ENCODE results near the gene ICAM4.

Gene ICAM4

GRCh38 chr19:10243606-10244005 lies 43.1 kb upstream of the ICAM4 start:
- Histone ChIP-seq H3K9me3 (replicated peaks; ENCODE audit: insufficient read depth, low read length) (no peaks in the 10 kb centered on the region), H3K79me2 (ENCODE audit: low read length) (no peaks in the 10 kb centered on the region), H3K9me2 (replicated peaks; ENCODE audit: insufficient read depth, low read length) (no peaks in the 10 kb centered on the region), H2AFZ (ENCODE audit: low read length) (no peak overlapping the region), H3K36me3 (replicated peaks; ENCODE audit: insufficient read depth, low read length) (no peaks in the 10 kb centered on the region), H3K4me2 (ENCODE audit: low read depth, low read length) (no peak overlapping the region), H3K4me3 (ENCODE audit: low read length) (no peak overlapping the region), H3K4me1 (ENCODE audit: low read length) (no peaks in the 10 kb centered on the region), H3K27ac (ENCODE audit: low read length) (no peak overlapping the region), H3K27me3 (replicated peaks; ENCODE audit: insufficient read depth, low read length) (no peaks in the 10 kb centered on the region), H4K20me1 (ENCODE audit: insufficient read depth, low read length) (no peaks in the 10 kb centered on the region), H3K9ac (ENCODE audit: low read length) (no peak overlapping the region), H3F3A (ENCODE audit: insufficient read depth, low read length) (peaks cover 1% of the 10 kb centered on the region; the same call in 1 of the 2 replicates)
- TF ChIP-seq CTCF (IDR thresholded peaks at IDR 0.05; ENCODE audit: low read length) = no peak
- no peak for TF ChIP-seq EZH2 (optimal IDR thresholded peaks at IDR 0.05; ENCODE audit: low read depth, low read length)
- TF ChIP-seq EZH2phosphoT487 (IDR thresholded peaks at IDR 0.05; ENCODE audit: low read length) = no peak
- no peak for DNase-seq

DNA sequence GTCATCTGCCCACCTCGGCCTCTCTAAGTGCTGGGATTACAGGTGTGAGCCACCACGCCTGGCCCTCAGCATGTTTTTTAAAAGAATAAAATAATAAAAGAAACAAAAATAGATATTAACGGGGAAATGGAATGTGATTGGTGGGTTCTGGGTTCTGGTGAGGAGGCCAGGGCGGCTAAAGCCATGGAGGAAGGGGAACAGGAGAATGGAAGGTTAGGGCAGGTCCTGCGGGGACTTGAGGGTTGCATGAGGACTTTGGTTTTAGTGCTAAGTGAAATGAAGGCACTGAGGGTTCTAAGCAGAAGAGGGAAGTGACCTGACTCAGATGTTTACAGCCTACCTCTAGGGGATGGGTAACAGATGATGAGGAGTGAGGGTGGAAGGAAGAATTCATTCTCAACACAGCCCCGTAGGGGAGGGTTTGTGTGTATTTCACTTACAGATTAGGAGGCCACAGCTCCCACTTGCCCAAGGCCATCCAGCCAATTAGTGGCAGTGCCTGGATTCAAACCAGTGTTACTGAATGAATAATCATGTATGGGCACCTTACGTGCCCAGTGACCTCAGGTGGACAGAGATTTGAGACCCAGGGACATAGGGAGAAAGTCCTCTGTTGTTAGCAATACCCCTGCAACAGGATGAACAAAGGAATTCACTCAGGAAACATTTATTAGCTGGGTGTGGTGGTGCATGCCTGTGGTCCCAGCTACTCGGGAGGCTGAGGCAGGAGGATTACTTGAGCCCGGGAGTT lies 41.4 kb upstream of the ICAM4 start:
- Histone ChIP-seq H3K4me3 (ENCODE audit: low read length) (no peak overlapping the region), H2AFZ (ENCODE audit: low read length) (no peak overlapping the region), H3K9me3 (replicated peaks; ENCODE audit: insufficient read depth, low read length) (no peaks in the 10 kb centered on the region), H3K4me2 (ENCODE audit: low read depth, low read length) (no peak overlapping the region), H3K9me2 (replicated peaks; ENCODE audit: insufficient read depth, low read length) (no peaks in the 10 kb centered on the region), H3K9ac (ENCODE audit: low read length) (no peak overlapping the region), H4K20me1 (ENCODE audit: insufficient read depth, low read length) (no peaks in the 10 kb centered on the region), H3K27me3 (replicated peaks; ENCODE audit: insufficient read depth, low read length) (no peaks in the 10 kb centered on the region), H3K79me2 (ENCODE audit: low read length) (no peaks in the 10 kb centered on the region), H3K4me1 (ENCODE audit: low read length) (0 out of 2 replicates have a peak, but pooled peaks cover 3% of the 10 kb centered on the region), H3K27ac (ENCODE audit: low read length) (no peak overlapping the region), H3F3A (ENCODE audit: insufficient read depth, low read length) (peaks cover 4% of the 10 kb centered on the region; the same call in 1 of the 2 replicates), H3K36me3 (replicated peaks; ENCODE audit: insufficient read depth, low read length) (no peaks in the 10 kb centered on the region)
- DNase-seq = no peak
- TF ChIP-seq EZH2phosphoT487 (IDR thresholded peaks at IDR 0.05; ENCODE audit: low read length) (no peak), CTCF (IDR thresholded peaks at IDR 0.05; ENCODE audit: low read length) (no peak), EZH2 (optimal IDR thresholded peaks at IDR 0.05; ENCODE audit: low read depth, low read length) (no peak)

- Histone ChIP-seq H3K79me2 (ENCODE audit: low read length) (no peaks in the 10 kb centered on the region), H3K9me2 (replicated peaks; ENCODE audit: insufficient read depth, low read length) (no peaks in the 10 kb centered on the region)
Observed at GRCh38 chr19:10246511-10246910, 40.2 kb upstream of the ICAM4 start.

More at GRCh38 chr19:10246511-10246910, 40.2 kb upstream of the ICAM4 start:
- Histone ChIP-seq H4K20me1 (ENCODE audit: insufficient read depth, low read length) (no peaks in the 10 kb centered on the region), H3K4me2 (ENCODE audit: low read depth, low read length) (no peak overlapping the region), H3K9ac (ENCODE audit: low read length) (no peak overlapping the region), H3K9me3 (replicated peaks; ENCODE audit: insufficient read depth, low read length) (no peaks in the 10 kb centered on the region), H3K27me3 (replicated peaks; ENCODE audit: insufficient read depth, low read length) (no peaks in the 10 kb centered on the region), H3K4me1 (ENCODE audit: low read length) (0 out of 2 replicates have a peak, but pooled peaks cover 6% of the 10 kb centered on the region), H3K27ac (ENCODE audit: low read length) (no peak overlapping the region), H3K36me3 (replicated peaks; ENCODE audit: insufficient read depth, low read length) (no peaks in the 10 kb centered on the region), H2AFZ (ENCODE audit: low read length) (no peak overlapping the region), H3K4me3 (ENCODE audit: low read length) (no peak overlapping the region), H3F3A (ENCODE audit: insufficient read depth, low read length) (peaks cover 8% of the 10 kb centered on the region; the same call in 1 of the 2 replicates)
- DNase-seq = no peak
- TF ChIP-seq EZH2phosphoT487 (IDR thresholded peaks at IDR 0.05; ENCODE audit: low read length) (no peak), EZH2 (optimal IDR thresholded peaks at IDR 0.05; ENCODE audit: low read depth, low read length) (no peak), CTCF (IDR thresholded peaks at IDR 0.05; ENCODE audit: low read length) (no peak)

All from MM.1S (cell line).